ENCODE data around the gene ABHD4. TPM values are rescaled to one million over a fixed set of nuclear protein-coding genes. Genes with fewer than 3 reads are reported as not detected.
A peak's percentile ranks its signal among the peaks of the same experiment; 100 is the strongest.

The ABHD4 gene
- total and polyA plus RNA-seq, 2 donors from 2014 or later = 34.1 to 45.2 TPM

DNA sequence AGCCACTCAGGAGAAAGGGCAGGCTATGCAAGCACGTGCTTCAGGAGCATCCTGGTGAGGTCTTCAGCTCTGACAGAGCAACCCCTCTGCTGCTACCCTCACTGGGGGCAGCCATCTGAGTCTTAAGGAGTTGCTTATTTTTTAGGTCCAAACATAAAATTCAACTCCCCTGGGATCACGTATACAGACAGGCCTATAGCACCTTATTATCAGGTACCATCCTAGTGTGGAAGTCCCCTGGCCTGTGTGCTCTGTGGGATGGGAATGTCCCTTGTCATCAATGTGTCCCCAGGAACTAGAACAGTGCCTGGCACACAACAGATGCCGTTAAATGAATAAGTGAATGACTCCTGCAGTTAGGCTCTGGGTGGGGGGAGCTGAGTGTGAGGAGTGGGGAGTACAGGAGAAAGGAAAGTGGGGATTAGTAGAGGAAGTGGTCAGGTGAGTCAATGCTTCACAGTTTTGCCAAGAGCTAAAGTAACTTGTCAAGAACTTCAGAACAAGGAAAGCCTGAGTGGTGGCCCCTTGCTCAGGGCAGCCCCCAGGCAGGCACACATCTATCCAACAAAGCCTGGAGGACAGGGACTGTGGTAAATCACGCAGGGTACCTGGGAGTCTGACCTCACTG lies 42.6 kb upstream of the ABHD4 start:
- peak overlapping the region in 1 of 2 donors; percentile 32 for H3K27ac ChIP-seq (ENCODE audit: low read depth in 2 of 2, low read length in 2 of 2)

GRCh38 chr14:22556021-22556989 lies 41.8 kb upstream of the ABHD4 start:
- Histone ChIP-seq H3K4me3 (ENCODE audit: low read length in 3 of 3) (peak overlapping the region in 1 of 3 donors; percentile 60), H3K27me3 (ENCODE audit: control insufficient read depth, insufficient read depth, low read length) (no peaks in the 10 kb centered on the region), H3K27ac (ENCODE audit: low read depth in 2 of 2, low read length in 2 of 2) (peak overlapping the region in 1 of 2 donors; percentile 70), H3K36me3 (ENCODE audit: control insufficient read depth in 2 of 3, insufficient read depth in 3 of 3, low read length in 3 of 3) (no peaks in the 10 kb centered on the region), H3K9ac (ENCODE audit: low read length in 3 of 3) (peak overlapping the region in 1 of 3 donors; percentile 62), H3K4me1 (ENCODE audit: control insufficient read depth in 2 of 3, insufficient read depth in 2 of 3, low read depth in 1 of 3, low read length in 3 of 3) (peaks cover 0 to 29% (median 11%) of the 10 kb centered on the region in 3 donors), H3K9me3 (ENCODE audit: control insufficient read depth in 2 of 3, insufficient read depth in 1 of 3, low read length in 3 of 3) (no peaks in the 10 kb centered on the region)
- TF ChIP-seq, protein P1, sequence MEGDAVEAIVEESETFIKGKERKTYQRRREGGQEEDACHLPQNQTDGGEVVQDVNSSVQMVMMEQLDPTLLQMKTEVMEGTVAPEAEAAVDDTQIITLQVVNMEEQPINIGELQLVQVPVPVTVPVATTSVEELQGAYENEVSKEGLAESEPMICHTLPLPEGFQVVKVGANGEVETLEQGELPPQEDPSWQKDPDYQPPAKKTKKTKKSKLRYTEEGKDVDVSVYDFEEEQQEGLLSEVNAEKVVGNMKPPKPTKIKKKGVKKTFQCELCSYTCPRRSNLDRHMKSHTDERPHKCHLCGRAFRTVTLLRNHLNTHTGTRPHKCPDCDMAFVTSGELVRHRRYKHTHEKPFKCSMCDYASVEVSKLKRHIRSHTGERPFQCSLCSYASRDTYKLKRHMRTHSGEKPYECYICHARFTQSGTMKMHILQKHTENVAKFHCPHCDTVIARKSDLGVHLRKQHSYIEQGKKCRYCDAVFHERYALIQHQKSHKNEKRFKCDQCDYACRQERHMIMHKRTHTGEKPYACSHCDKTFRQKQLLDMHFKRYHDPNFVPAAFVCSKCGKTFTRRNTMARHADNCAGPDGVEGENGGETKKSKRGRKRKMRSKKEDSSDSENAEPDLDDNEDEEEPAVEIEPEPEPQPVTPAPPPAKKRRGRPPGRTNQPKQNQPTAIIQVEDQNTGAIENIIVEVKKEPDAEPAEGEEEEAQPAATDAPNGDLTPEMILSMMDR (IDR thresholded peaks at IDR 0.05; ENCODE audit: borderline replicate concordance, extremely low read depth, insufficient read depth) = no peak
- DNase-seq (peak in 3 of 5 donors; percentile 52 to 93 (median 72)), FAIRE-seq (no peak)
- intact Hi-C loops (cut with DNase I) = loop anchor here (10.0 kb wide), 1 partner anchor 162 kb away; no protein-coding TSS in a partner anchor

More for the DNA sequence above, 42.6 kb upstream of the ABHD4 start:
- H3K4me3 ChIP-seq (ENCODE audit: low read length in 3 of 3) = no peak overlapping the region
- H3K4me1 ChIP-seq (ENCODE audit: control insufficient read depth in 2 of 3, insufficient read depth in 2 of 3, low read depth in 1 of 3, low read length in 3 of 3) = peaks cover 0 to 29% (median 4%) of the 10 kb centered on the region in 3 donors
- FAIRE-seq (no peak), DNase-seq (peak in 1 of 5 donors; percentile 35)
- H3K36me3 ChIP-seq (ENCODE audit: control insufficient read depth in 2 of 3, insufficient read depth in 3 of 3, low read length in 3 of 3) = no peaks in the 10 kb centered on the region
- no peaks in the 10 kb centered on the region for H3K27me3 ChIP-seq (ENCODE audit: control insufficient read depth, insufficient read depth, low read length)
- H3K9me3 ChIP-seq (ENCODE audit: control insufficient read depth in 2 of 3, insufficient read depth in 1 of 3, low read length in 3 of 3) = no peaks in the 10 kb centered on the region
- H3K9ac ChIP-seq (ENCODE audit: low read length in 3 of 3) = peak overlapping the region in 1 of 3 donors; percentile 30
- TF ChIP-seq, protein P1 (IDR thresholded peaks at IDR 0.05; ENCODE audit: borderline replicate concordance, extremely low read depth, insufficient read depth) = no peak
- intact Hi-C loops (cut with DNase I) = loop anchor here (10.0 kb wide), 1 partner anchor 161 kb away; no protein-coding TSS in a partner anchor

GRCh38 chr14:22556990-22557623 lies 41.0 kb upstream of the ABHD4 start:
- H3K27ac ChIP-seq (ENCODE audit: low read depth in 2 of 2, low read length in 2 of 2) = peak overlapping the region in 1 of 2 donors; percentile 70
- intact Hi-C loops (cut with DNase I) = loop anchor here (10.0 kb wide), 1 partner anchor 162 kb away; no protein-coding TSS in a partner anchor

More at GRCh38 chr14:22556990-22557623, 41.0 kb upstream of the ABHD4 start:
- no peaks in the 10 kb centered on the region for H3K36me3 ChIP-seq (ENCODE audit: control insufficient read depth in 2 of 3, insufficient read depth in 3 of 3, low read length in 3 of 3)
- TF ChIP-seq, protein P1 (IDR thresholded peaks at IDR 0.05; ENCODE audit: borderline replicate concordance, extremely low read depth, insufficient read depth) = peak; percentile 86
- peaks cover 0 to 29% (median 11%) of the 10 kb centered on the region in 3 donors for H3K4me1 ChIP-seq (ENCODE audit: control insufficient read depth in 2 of 3, insufficient read depth in 2 of 3, low read depth in 1 of 3, low read length in 3 of 3)
- FAIRE-seq (no peak), DNase-seq (peak; percentile 88 to 95 (median 90))
- H3K27me3 ChIP-seq (ENCODE audit: control insufficient read depth, insufficient read depth, low read length) = no peaks in the 10 kb centered on the region
- peak overlapping the region; percentile 47 to 60 (median 49) for H3K4me3 ChIP-seq (ENCODE audit: low read length in 3 of 3)
- peak overlapping the region in 2 of 3 donors; percentile 62 to 65 for H3K9ac ChIP-seq (ENCODE audit: low read length in 3 of 3)
- no peaks in the 10 kb centered on the region for H3K9me3 ChIP-seq (ENCODE audit: control insufficient read depth in 2 of 3, insufficient read depth in 1 of 3, low read length in 3 of 3)
